ENCODE measurements around the gene COX6B1.
"Not testable (repeated sequence)": the region's sequence is repeated elsewhere in the genome, so short reads cannot be mapped to it uniquely, and the experiment has no call there.

The COX6B1 gene

DNA sequence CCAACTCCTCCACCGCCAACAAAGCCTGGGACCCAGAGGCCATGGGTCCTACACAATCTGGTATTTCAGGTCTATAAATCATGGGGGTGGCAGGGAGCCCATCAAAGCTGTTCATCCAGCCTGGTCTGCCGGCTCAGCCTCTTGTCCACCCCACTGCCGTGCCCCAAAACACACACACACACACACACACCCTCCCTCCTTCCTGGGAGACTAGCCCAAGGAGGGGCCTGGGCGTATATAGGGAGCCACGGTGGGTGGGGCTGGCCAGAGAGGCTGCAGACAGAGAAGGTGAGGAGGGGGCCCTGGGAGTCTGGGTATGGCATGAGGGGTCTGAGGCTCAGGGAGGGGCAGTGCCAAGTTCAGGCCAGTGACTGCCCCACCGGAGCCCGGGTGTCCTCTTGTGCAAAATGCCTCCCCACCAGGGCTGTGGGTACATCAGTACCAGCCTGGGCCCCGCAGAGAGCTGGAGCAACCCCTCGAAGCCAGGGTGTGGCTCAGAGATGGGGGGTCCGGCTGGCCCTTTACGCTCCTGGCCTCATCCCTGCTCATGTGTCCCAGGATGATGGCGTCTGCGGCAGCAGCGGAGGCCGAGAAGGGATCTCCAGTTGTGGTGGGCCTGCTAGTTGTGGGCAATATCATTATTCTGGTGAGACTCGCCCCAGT, 18.3 kb downstream of the COX6B1 start, which contains the start of gene UPK1A:
Gene UPK1A (plus strand): TSS at position 267 of the 663 bp plus-strand sequence. CDS start 296 bp downstream, at position 563.
- DNase-seq: no peak

DNA sequence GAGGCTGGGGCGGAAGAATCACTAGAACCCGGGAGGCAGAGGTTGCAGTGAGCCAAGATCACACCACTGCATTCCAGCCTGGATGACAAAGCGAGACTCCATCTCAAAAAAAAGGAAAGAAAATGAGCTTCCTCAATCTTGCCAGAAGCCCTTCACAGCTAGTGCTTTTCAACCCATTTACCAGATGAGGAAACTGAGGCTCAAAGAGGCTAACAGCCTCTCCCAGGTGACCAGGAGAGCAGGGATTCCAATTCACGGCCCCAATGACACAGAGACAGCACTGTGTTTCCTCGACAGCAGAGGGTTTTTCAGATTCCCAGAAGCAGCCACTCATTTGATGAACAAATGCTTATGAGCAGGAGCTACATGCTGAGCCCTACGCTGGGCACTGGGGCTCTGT, 21.4 kb downstream of the COX6B1 start:
- DNase-seq: no peak

DNA sequence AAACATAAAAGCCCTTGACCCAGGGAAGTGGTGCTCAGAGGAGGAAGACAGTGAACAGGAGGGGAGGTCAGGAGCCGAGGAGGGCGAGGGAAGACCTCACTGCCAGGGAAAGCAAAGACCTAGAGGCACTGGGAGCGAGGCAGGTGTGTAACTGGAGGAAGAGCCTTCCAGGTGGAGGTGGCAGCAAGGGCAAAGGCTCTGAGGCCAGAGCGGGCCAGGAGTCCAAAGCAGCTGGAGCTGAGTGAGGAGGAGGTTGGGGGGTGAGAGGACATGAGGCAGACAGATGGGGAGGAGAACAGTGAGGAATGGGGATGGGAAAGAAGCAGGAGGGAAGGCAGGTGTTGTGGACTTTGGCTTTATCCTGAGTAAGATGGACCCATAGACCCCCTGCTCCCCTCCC, 21.9 kb downstream of the COX6B1 start:
- no peak for DNase-seq

DNA sequence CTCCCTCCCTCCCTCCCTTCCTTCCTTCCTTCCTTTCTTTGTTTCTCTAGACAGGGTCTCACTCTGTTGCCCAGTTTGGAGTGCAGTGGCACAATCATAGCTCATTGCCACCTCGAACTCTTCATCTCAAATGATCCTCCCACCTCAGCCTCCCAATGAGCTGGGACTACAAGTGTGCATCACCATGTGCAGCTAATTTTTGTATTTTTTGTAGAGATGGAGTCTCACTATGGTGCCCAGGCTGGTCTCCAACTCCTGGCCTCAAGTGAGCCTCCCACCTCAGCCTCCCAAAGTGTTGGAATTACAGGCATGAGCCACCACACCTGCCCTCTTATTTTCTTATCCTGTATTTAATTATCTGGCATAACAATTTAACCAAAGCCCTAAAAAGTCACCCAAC, 22.6 kb downstream of the COX6B1 start:
- no peak for DNase-seq

DNA sequence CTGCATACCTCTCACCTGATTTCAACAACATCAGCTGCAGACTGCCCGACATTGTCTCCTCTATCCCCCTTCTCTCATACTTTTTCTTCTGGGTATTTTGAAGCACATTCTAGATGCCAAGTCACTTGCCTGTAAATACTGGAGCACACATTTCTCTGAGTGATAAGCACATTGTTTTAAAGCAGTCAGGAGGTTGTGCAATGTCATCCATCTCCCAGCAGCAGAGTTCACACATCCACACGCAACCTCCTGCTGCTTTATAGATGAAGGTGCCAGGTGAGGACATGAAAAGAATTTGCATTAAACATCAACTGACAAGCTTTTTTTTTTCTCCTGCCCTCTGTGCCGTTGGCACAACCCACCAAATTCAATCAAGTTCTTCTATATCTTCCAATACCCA, 23.7 kb downstream of the COX6B1 start:
- no peak for DNase-seq

DNA sequence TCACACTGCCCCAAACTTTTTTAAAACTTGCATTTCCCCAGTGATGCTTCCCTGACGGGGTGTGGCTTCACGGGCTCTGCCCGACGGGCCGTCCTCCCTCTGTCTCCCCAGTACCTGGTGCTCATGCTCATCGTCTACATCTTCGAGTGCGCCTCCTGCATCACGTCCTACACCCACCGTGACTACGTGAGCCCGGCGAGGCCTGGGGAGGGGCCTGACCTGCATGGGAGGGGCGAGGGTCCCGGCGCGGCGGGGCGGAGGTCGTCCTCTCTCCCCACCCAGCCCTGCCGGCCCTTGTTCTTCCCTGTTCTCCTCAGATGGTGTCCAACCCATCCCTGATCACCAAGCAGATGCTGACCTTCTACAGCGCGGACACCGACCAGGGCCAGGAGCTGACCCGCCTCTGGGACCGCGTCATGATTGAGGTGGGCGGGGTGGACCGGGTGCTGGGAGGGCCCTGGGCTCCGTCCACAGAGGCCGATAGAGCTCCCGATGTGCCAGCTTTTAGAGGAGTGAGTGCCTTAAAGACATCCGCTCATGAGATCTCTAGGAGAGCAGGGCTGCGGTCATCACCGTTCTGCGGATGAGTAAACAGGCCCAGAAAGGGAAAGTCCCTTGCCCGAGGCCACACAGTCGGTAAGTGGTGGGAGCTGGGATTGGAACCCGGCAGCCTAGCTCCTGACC, 25.1 kb downstream of the COX6B1 start:
- DNase-seq: no peak

DNA sequence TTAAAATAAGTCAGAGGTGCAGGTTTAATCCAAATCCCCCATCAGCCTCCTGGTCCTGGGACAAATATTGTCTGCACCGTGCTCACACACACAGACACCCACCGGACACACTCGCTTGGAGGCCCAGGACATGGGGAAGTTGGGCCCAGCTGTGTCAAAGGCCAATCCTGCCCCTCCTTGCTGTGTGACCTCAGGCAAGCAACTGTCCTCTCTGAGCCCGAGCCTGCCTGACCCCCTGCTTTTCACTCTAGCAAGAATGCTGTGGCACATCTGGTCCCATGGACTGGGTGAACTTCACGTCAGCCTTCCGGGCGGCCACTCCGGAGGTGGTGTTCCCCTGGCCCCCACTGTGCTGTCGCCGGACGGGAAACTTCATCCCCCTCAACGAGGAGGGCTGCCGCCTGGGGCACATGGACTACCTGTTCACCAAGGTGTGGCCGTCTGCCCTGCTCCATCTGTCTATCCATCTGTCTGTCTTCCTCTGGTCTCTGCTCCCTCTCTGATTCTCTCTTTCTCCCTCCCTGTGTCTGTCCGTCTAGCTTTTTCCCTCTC, 27.5 kb downstream of the COX6B1 start:
- DNase-seq: no peak

DNA sequence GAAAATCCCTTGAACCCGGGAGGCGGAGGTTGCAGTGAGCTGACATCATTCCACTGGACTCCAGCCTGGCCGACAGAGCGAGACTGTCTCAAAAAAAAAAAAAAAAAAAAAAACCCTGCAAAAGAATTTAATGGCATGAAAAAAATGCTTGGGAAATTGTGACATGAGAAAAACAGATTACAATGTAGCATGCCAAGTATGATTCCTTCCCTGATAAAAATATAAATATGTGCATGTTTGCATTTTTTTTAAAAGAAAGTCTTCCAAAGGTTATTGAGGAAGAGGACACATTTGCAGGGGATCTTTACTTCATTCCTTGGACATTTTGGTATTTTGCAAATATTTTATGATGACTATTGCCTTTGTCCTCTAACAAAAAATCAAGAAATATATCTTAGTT, 41.7 kb downstream of the COX6B1 start:
- DNase-seq: no peak

DNA sequence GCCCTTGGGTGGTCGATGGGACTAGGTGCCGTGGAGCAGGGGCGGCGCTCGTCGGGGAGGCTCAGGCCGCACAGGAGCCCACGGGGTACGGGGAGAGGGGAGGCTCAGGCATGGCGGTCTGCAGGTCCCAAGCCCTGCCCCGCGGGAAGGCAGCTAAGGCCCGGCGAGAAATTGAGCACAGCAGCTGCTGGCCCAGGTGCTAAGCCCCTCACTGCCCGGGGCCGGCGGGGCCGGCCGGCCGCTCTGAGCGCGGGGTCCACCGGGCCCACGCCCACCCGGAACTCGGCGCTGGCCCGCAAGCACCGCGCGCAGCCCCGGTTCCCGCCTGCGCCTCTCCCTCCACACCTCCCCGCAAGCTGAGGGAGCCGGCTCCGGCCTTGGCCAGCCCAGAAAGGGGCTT, 43.0 kb downstream of the COX6B1 start:
- DNase-seq: not testable (repeated sequence)

DNA sequence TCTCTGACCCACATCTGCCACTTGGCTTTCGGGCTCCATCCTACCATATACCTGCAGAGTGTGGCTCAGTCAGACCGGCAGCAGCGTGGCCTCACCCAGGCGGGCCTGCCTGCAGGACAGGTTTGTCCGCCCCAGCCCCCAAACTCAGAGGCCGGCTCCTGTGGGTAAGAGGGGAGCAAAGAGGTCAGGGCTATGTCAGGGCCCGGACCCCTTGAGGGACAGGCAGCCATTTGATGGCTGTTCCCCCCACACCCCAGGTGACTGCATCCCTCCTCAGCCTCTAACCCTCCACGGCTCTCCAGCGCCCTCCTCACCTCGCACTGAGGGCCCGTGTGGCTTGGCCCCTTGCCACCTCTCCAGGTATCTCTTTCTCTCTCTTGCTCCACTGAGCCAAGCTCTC, 43.9 kb downstream of the COX6B1 start:
- DNase-seq: no peak

DNA sequence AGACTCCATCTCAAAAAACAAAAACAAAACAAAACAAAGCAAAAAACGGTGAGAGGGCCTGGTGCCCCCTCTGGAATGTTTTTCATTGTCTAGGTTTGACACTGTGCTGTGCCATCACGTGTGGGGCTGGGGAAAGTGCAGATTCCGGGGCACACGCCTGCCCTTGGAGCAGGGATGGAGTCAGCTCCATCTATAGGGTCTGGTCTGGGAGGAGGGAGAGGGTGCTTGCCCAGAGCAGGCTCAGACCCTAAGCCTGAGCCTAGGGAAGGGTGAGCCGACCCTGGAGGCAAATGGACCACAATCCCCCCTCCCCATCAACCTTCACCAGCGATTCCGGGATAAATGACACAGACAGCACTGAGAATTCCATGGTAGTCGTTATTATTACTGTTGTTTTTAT, 45.3 kb downstream of the COX6B1 start:
- no peak for DNase-seq

DNA sequence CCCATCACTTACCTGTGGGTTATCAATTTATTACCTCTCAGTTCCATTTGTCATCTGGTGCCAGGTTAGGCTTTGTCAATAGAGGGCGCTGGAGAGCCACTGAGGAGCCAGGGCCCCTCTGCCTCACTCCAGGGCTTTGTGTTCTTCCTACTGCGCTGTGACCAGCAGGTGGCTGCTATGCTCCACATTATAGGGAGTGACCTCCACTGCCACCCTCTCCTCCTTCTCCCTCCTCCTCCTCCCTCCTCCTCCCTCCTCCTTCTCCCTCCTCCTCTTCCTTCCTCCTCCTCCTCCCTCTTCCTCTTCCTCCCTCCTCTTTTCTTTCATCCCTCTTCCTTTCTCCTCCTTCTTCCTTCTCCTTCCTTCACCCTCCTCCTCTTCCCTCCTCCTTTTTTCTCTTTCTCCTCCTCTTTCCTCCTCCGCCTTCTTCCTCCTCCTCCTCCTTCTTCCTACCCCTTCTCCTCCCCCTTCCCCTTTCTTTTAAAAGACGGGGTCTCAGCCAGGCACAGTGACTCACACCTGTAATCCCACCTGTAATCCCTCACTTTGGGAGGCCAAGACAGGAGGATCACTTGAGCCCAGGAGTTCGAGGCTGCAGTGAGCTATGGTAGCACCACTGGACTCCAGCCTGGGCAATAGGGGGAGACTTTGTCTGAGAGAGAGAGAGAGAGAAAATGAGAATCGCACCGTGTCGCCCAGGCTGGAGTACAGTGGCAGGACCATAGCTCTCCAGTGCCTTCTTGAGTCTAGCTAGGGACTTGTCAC, 45.9 kb downstream of the COX6B1 start:
- DNase-seq: peak; percentile 43

DNA sequence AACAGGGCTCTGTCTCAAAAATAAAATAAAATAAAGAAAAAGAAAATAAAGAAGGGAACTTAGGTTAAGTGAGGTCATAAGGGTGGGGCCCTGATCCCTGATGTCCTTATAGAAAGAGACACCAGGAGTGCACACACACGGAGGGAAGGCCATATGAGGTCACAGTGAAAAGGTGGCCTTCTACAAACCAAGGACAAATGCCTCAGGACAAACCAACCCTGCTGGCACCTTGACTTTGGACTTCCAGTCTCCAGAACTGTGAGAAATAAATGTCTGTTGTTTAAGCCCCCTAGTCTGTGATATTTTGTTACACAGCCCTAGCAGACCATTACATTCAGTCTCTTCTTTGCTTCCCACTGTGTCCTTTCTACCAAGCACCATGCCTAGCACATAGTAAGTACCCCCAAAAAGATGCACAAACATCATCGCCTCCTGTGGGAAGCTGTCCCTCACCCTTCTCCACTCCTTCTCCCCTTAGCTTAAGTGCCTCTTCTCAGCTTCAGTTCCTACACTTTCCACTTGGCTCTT, 47.8 kb downstream of the COX6B1 start:
- DNase-seq: no peak

DNA sequence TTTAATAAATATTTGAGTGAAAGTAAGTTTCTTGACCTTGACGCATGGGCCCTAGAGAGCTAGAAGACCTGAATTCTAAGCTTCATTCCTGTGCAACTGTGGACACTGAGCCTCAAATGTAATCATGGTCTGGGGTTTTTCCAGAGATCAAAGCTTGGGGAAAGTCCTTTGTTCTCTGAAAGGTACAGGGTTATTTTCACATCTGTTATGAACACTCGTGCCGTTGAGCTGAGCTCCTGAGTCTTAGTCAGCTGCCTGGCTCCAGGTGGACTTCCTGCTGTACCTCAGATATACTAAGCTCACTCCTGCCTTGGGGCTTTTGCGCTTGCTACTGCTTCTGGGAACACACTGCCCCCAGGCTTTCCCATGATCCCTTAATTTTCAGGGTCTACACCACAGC, 48.7 kb downstream of the COX6B1 start:
- DNase-seq: no peak

DNA sequence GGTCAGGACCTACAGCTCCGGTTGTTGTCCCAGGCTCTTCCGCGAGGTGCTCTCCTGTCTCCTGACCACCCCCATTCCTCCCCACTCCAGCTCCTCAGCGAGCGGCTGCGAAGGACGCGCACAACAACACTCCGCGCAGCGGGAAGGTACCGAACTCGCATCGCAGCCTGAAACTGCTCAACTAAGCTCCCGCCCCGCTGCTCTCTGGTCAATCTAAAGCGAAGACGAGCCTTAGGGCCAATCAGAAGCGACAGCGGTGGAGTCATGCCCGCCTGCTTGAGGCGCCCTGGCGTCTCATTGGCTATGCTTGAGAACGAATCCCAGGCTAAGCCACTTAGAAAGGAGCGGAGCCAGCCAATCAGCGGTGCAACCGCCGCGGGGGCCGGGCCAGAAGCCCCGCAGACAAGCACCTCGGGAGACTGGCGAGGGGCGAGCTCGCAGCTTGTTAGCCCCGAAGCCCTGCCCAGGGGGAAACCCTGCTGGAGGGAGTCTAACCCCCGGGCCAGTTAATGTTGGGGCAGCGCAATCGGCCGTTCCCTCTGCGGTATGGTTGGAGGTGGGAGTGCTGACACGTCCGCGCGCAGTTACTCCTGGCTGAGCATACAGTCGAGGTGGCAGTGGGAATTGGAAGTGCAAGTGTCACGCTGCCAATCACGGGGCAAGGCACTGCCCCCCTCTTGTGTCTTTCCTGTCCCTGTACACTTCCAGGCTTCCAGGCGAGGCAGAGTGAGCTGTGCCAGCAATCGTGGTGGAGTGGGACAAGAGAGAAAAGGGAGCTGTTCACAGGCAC, 54.3 kb downstream of the COX6B1 start:
- DNase-seq: peak; percentile 79

DNA sequence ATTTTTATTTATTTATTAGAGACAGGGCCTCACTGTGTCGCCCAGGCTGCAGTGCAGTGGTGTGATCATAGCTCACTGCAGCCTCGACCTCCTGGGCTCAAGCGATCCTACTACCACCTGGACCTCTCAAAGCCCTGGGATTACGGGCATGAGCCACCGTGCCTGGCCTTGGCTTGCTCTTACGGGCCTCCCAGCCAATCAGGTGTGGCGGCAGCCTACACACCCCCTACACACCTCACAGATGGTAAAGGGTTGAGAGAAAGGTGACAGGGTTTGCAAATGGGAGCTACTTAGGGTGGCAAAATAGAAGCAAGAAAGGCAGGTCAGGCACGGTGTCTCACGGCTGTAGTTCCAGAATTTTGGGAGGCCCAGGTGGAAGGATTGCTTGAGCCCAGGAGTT, 55.2 kb downstream of the COX6B1 start:
- DNase-seq: no peak

DNA sequence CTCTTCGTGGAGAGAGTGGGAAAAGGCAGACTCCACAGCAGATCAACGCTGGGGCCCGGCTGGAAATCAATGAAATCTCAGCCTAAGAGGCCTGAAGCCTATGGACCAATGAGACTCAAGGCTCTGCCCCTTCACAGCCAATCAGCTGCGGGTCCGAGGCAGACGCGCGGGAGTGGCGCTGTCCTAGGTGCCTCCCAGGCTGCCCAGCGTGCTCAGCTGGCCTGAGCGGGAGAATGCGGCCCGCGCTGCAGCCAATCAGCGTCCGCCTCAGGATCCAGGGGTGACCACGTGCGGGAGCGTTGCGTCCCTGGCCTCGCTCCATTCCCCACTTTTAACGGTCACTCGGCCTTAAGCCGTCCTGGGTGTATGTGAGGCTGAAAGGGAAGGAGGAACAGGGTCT, 56.1 kb downstream of the COX6B1 start, which contains the start of gene ZBTB32:
Gene ZBTB32 (plus strand): TSS at position 341 of the 400 bp plus-strand sequence. CDS start 10,069 bp downstream, outside the sequence.
- peak; percentile 79 for DNase-seq
